ENCODE results near the gene POLA2.
"Not testable (repeated sequence)": the region's sequence is repeated elsewhere in the genome, so short reads cannot be mapped to it uniquely, and the experiment has no call there.

Gene POLA2

DNA sequence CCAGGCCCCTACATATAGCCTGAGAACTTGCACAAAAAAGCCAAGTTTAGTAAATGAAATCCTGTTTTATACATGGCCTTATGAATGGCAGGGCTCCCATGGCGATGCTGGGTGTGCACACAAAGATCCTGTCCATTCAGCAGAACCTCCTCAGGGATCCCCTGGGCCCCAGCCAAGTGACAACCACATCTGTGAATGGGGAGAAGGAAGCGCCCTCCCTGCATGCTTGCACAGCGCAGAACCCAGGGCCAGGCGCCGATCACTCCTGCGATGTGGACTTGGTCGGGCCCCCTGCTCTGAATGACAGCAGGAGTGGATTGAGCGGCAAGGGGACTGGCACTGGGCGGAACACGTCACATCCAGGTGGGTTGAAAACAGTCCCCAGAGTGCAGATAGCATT, 48.5 kb downstream of the POLA2 start:
- DNase-seq, result no peak

GRCh38 chr11:65310736-65311135, 49.0 kb downstream of the POLA2 start:
- no peak for DNase-seq

DNA sequence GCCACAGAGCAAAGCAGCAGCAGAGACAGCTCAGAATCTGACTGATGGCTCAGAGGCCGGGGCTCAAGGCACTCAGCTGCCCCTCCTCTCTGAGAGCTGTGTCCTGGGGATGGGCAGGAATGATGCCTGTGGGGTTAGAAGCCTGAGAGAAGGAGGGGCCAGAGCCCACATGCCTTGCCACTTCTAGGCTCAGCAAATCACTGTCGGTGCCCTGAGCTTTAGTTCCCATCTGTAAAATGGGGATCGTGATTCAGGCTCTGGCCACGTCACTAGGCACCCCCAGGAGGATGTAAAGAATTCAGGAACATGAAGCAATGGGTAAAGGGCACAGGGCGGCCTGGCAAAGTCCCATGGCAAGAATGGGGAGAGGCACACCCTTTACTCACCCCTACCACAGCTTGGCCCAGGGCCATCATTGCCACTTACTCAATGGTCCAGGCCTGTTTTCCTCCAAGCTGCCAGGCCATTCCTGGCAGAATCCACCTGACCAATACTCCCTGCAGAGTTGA, 49.5 kb downstream of the POLA2 start:
- peak; percentile 72 for DNase-seq

GRCh38 chr11:65314501-65315203, 52.9 kb downstream of the POLA2 start, which contains the start of gene CDC42EP2:
Gene CDC42EP2, plus strand, starts transcription at chr11:65314866. Its CDS starts 6,033 bp downstream, at chr11:65320899.
- DNase-seq, result peak; percentile 93

GRCh38 chr11:65315204-65315865, 53.6 kb downstream of the POLA2 start:
- DNase-seq, result peak; percentile 93

- DNase-seq, result no peak
These were observed 54.1 kb downstream of the POLA2 start for GRCh38 chr11:65315866-65316226.

DNA sequence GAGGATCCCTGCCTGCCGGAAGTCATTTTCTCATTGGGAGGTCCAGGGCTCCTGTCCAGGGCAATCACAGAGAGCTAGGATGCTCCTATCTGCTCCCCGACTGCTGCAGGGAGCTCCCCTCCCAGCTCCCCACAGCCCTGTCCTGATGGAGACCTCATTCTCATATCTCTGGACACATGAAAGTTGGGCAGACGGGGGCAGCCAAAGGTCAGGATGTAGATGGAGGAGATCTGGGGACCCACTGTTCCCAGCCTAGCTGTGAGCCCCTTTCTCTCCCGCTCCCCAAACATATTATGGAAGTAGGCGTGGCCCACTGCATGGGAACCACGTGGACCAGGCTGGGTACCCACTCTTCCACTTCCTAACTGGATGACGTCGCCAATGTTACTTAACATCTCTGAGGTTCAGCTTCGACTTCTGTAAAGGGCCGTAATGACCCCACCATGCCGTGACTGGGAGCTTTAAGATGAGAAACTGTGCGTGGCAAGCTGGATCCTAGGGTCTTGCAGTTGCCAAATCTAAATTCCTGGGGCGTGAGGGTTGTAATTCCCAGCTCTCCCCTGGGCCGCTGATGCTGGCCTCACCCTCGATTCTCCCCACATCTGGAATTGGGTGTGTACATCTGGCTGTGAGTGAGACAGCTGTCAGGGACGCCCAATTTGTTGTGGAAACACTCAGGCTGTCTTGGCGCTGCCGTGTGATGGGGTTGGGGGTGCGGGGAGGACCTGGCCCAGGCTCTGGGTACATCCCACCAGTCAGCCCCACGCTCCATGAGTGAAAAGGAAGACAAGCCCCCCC, 54.7 kb downstream of the POLA2 start:
- no peak for DNase-seq

GRCh38 chr11:65317025-65317786, 55.4 kb downstream of the POLA2 start:
- DNase-seq, result peak; percentile 65

GRCh38 chr11:65320386-65321075, 58.8 kb downstream of the POLA2 start:
- DNase-seq, result no peak

DNA sequence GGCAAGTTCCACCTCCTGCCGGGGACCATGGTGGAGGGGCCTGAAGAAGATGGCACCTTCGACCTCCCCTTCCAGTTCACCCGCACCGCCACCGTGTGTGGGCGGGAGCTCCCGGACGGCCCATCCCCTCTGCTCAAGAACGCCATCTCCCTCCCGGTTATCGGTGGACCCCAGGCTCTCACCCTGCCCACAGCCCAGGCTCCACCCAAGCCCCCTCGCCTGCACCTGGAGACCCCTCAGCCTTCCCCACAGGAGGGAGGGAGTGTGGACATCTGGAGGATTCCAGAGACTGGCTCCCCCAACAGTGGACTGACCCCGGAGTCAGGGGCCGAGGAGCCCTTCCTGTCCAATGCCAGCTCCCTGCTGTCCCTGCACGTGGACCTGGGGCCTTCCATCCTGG, 59.3 kb downstream of the POLA2 start:
- DNase-seq, result no peak

- DNase-seq, result no peak
These were observed 60.2 kb downstream of the POLA2 start for GRCh38 chr11:65321828-65322485.

- no peak for DNase-seq
These were observed 62.1 kb downstream of the POLA2 start for GRCh38 chr11:65323813-65324212.

- no peak for DNase-seq
These were observed 63.7 kb downstream of the POLA2 start for GRCh38 chr11:65325435-65325834.

GRCh38 chr11:65327021-65327420, 65.3 kb downstream of the POLA2 start:
- DNase-seq, result no peak

DNA sequence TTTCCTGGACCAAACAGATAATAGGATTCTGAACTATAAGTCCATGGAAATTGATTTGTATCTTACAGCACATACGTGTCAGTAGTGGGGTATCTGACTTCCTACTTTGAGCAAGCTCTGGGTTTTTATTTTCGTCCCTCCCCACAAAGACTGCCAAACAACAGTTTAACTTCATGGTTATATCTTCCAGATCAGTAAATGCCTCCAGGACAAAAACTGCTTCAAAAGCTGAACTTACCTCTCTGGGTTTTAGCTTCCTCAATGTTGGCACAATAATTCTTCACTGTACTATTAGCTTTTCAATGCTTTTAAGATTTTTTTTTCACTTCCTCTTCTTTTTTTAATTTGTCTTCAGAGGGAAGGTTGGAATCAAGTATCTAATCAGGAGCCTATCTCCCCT, 67.7 kb downstream of the POLA2 start:
- no peak for DNase-seq

DNA sequence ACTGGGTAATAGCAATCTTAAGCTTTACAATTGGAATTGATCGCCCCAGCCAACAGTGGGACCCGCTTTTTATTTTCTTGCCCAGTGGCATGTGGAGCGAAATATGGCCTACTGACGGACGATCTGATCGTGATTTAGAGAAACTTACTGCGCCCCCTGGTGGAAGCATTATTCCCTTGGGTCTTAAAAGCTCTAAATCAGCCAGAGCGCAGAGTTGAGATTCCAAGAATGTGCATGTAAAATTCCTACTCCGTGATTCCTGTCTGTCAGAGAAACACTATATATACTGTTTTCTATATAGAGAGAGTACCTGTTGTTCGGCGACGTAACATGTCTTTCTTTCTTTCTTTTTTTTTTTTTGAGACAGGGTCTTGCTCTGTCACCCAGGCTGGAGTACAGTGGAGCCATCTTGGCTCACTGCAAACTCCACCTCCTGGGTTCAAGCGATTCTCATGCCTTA, 68.2 kb downstream of the POLA2 start:
- peak; percentile 85 for DNase-seq

DNA sequence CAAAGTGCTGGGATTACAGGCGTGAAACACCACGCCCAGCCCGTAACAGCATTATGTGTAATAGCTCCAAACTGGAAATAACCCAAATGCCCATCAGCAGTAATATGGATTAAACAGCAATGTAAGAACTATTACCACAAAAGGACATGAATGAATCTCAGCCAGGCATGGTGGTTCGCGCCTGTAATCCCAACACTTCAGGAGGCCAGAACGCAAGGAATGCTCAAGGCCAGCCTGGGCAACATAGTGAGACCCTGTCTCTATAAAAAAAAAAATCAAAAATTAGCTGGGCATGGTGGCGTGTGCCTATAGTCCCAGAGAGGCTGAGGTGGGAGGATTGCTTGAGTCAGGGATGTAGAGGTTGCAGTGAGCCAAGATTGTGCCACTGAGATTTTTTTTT, 68.8 kb downstream of the POLA2 start:
- DNase-seq, result no peak

GRCh38 chr11:65332591-65332990, 70.8 kb downstream of the POLA2 start:
- DNase-seq, result not testable (repeated sequence)

DNA sequence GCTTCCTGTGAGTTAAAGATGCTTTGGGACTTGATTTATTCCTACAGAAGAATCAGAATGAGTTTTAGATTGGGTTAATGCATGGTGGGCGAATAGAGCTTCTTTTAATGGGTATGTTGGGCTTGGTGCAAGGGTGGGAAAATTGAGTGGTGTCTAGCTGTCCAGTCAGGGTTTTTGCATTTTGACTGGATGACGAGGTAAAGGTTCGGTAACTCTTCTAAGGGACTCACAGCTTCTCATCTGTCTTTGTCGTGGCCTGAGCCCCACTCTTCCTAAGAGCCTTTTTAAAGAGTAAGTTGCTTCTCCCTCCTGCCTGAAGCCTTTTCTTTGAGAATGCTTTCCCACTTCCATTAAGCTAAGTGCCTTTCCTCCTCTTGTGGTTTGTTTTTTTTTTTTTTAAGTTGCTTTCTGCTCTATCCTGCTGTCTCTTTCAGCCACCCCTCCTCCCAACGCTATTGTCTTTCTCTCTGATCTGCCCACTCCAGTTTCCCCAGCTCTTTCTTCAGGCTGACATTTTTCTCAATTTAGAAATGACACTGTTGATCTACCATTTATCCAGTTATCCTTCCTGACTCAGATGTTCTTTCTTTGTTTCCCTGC, 73.0 kb downstream of the POLA2 start:
- no peak for DNase-seq

DNA sequence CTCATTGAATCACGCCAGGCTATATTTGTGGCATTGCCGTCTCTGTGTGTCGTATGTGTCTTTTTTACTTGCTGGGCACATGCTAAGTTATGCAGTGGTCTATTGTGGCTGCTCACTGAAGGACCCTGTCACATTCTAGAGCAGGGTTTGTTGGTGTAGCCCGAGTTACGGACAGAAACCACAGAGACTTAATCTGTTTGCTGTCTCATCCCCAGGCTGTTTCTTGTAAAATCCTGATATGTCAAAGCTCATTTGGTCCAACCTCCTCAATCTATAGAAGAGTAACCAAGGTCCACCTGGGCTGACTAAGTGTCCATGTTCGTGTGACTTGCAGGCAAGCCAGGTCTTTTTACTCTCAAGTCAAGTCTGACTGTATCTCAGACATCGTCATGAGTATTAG, 76.9 kb downstream of the POLA2 start:
- DNase-seq, result no peak

DNA sequence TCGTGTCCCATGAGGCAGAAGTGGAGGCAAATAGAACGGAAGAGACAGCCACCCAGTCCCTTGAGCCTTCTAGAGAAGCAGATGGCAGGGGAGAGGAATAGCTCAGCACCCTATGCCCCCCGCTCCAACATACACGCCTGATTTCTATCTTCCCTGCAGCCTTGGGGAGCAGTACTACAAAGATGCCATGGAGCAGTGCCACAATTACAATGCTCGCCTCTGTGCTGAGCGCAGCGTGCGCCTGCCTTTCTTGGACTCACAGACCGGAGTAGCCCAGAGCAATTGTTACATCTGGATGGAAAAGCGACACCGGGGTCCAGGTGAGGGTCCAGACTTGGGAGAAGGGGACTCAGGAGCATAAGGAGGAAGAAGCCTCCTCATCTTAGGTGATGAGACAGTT, 78.5 kb downstream of the POLA2 start:
- DNase-seq, result no peak
